Measurements from ENCODE around the gene ALDOB.

Gene ALDOB

GRCh38 chr9:101435601-101436079 is at the start of gene ALDOB:
Gene ALDOB (minus strand): TSS chr9:101435774. CDS start chr9:101430887, 4,887 bp downstream.
- no peak for DNase-seq (ENCODE audit: low read depth)

GRCh38 chr9:101484046-101484445 is 48.5 kb upstream of the ALDOB start:
- DNase-seq (ENCODE audit: low read depth) = no peak

- no peak for DNase-seq (ENCODE audit: low read depth)
These were observed 45.7 kb upstream of the ALDOB start for GRCh38 chr9:101481261-101481660.

GRCh38 chr9:101480386-101480785 is 44.8 kb upstream of the ALDOB start:
- no peak for DNase-seq (ENCODE audit: low read depth)

GRCh38 chr9:101479338-101480030 is 43.9 kb upstream of the ALDOB start:
- DNase-seq (ENCODE audit: low read depth) = no peak

GRCh38 chr9:101478906-101479305 is 43.3 kb upstream of the ALDOB start:
- no peak for DNase-seq (ENCODE audit: low read depth)

GRCh38 chr9:101478444-101478843 is 42.9 kb upstream of the ALDOB start:
- DNase-seq (ENCODE audit: low read depth) = no peak

GRCh38 chr9:101477736-101478135 is 42.2 kb upstream of the ALDOB start:
- no peak for DNase-seq (ENCODE audit: low read depth)

GRCh38 chr9:101477214-101477613 is 41.6 kb upstream of the ALDOB start:
- DNase-seq (ENCODE audit: low read depth) = no peak

- DNase-seq (ENCODE audit: low read depth) = no peak
These were observed 41.1 kb upstream of the ALDOB start for GRCh38 chr9:101476576-101477208.

- DNase-seq (ENCODE audit: low read depth) = no peak
These were observed 37.3 kb upstream of the ALDOB start for GRCh38 chr9:101472891-101473290.

GRCh38 chr9:101470929-101471328 is 35.4 kb upstream of the ALDOB start:
- no peak for DNase-seq (ENCODE audit: low read depth)

GRCh38 chr9:101470021-101470420 is 34.4 kb upstream of the ALDOB start:
- no peak for DNase-seq (ENCODE audit: low read depth)

GRCh38 chr9:101469026-101469425 is 33.5 kb upstream of the ALDOB start:
- DNase-seq (ENCODE audit: low read depth) = no peak

- DNase-seq (ENCODE audit: low read depth) = no peak
These were observed 32.5 kb upstream of the ALDOB start for GRCh38 chr9:101468116-101468515.

GRCh38 chr9:101467690-101468089 is 32.1 kb upstream of the ALDOB start:
- no peak for DNase-seq (ENCODE audit: low read depth)

- DNase-seq (ENCODE audit: low read depth) = no peak
These were observed 31.3 kb upstream of the ALDOB start for GRCh38 chr9:101466863-101467262.

GRCh38 chr9:101465326-101465915 is 29.8 kb upstream of the ALDOB start:
- DNase-seq (ENCODE audit: low read depth) = peak; percentile 70

GRCh38 chr9:101463397-101463796 is 27.8 kb upstream of the ALDOB start:
- no peak for DNase-seq (ENCODE audit: low read depth)

- DNase-seq (ENCODE audit: low read depth) = no peak
These were observed 27.0 kb upstream of the ALDOB start for GRCh38 chr9:101462558-101462957.

GRCh38 chr9:101460965-101461364 is 25.4 kb upstream of the ALDOB start:
- no peak for DNase-seq (ENCODE audit: low read depth)

GRCh38 chr9:101458963-101459631 is 23.5 kb upstream of the ALDOB start:
- peak; percentile 69 for DNase-seq (ENCODE audit: low read depth)

- DNase-seq (ENCODE audit: low read depth) = no peak
These were observed 21.4 kb upstream of the ALDOB start for GRCh38 chr9:101457003-101457402.
